ENCODE measurements around the gene PCDHA10.

- TF ChIP-seq POLR2A (IDR thresholded peaks at IDR 0.05) (no peak), CTCF (IDR thresholded peaks at IDR 0.05) (no peak), EP300 (IDR thresholded peaks at IDR 0.05) (no peak), POLR2AphosphoS5 (IDR thresholded peaks at IDR 0.05) (no peak)
These were observed 27.3 kb upstream of the PCDHA10 start for GRCh38 chr5:140828362-140828737.
